PC-9 (cell line): ENCODE data around the gene VWA5B2. TPM values are rescaled to one million over a fixed set of nuclear protein-coding genes. Genes with fewer than 3 reads are reported as not detected.
A peak's percentile ranks its signal among the peaks of the same experiment; 100 is the strongest.
"Not testable (repeated sequence)": the region's sequence is repeated elsewhere in the genome, so short reads cannot be mapped to it uniquely, and the experiment has no call there.

Source experiments
- BruUV-seq: library from RNA; stranded (reverse); fragments of 400-500 nt; replicated peaks from 2 replicates; lab custom pipeline; 2021; lab: Mats Ljungman, UMichigan
- CTCF ChIA-PET: fragments of 300-600 bp; sonication (Branson Sonifier 250); formaldehyde crosslinking; loops from one replicate; lab custom pipeline; 2022; ENCODE audit warnings: antibody characterized with exemption; lab: Charles Lee
- POLR2A ChIA-PET: fragments of 300-600 bp; sonication (Branson Sonifier 250); formaldehyde crosslinking; loops from one replicate; lab custom pipeline; 2022; ENCODE audit warnings: antibody characterized with exemption; ENCODE audit not compliant: unreplicated experiment; lab: Charles Lee
- DNase-seq, 2 experiments: peaks; one replicate each; pipeline versions ENCODE4 v3.0.0 to v3.0.0-alpha.2; 2015 to 2022; ENCODE audit warnings: mixed read lengths in 1 of 2
- H2AFZ ChIP-seq: fragments of 200-600 bp; sonication (generic); 2 replicates; pipeline ENCODE4 v1.8.1; 2017; ENCODE audit warnings: antibody characterized with exemption
- H3F3A ChIP-seq: fragments of 200-600 bp; sonication (generic); 2 replicates; pipeline ENCODE4 v1.8.1; 2017; ENCODE audit warnings: antibody characterized with exemption, mild to moderate bottlenecking, low read depth; ENCODE audit not compliant: insufficient read depth
- H3K27ac ChIP-seq: fragments of 200-600 bp; sonication (generic); 2 replicates; pipeline ENCODE4 v1.6.1; 2016; ENCODE audit warnings: mixed run types
- H3K27me3 ChIP-seq: fragments of 200-600 bp; sonication (generic); 2 replicates; pipeline ENCODE4 v1.6.1; 2016; ENCODE audit warnings: low read depth, mixed run types; ENCODE audit not compliant: insufficient read depth
- H3K36me3 ChIP-seq: fragments of 200-600 bp; sonication (generic); 2 replicates; pipeline ENCODE4 v1.6.1; 2016; ENCODE audit warnings: low read depth, mixed run types
- H3K4me1 ChIP-seq: fragments of 200-600 bp; sonication (generic); replicated peaks from 2 replicates; pipeline ENCODE4 v1.6.1; 2016; ENCODE audit warnings: mixed run types; ENCODE audit not compliant: insufficient read depth
- H3K4me2 ChIP-seq: fragments of 200-600 bp; sonication (generic); 2 replicates; pipeline ENCODE4 v1.6.1; 2017; ENCODE audit warnings: mixed run types
- H3K4me3 ChIP-seq: fragments of 200-600 bp; sonication (generic); 2 replicates; pipeline ENCODE4 v1.6.1; 2016; ENCODE audit warnings: mixed run types
- H3K79me2 ChIP-seq: fragments of 200-600 bp; sonication (generic); 2 replicates; pipeline ENCODE4 v1.6.1; 2017; ENCODE audit warnings: low read depth, mixed run types
- H3K9me2 ChIP-seq: fragments of 200-600 bp; sonication (generic); 2 replicates; pipeline ENCODE4 v1.8.1; 2017; ENCODE audit warnings: mild to moderate bottlenecking; ENCODE audit not compliant: insufficient read depth
- H3K9me3 ChIP-seq: fragments of 200-600 bp; sonication (generic); 2 replicates; pipeline ENCODE4 v1.8.1; 2016; ENCODE audit warnings: low read depth; ENCODE audit not compliant: insufficient read depth
- H4K20me1 ChIP-seq: fragments of 200-600 bp; sonication (generic); 2 replicates; pipeline ENCODE4 v1.8.1; 2017; ENCODE audit not compliant: insufficient read depth
- EZH2 ChIP-seq: fragments of 200-600 bp; sonication (generic); IDR thresholded peaks from 2 replicates; pipeline ENCODE4 v1.8.0; 2017; ENCODE audit warnings: antibody characterized with exemption, low read depth
- intact Hi-C: fragments of 100-400 bp; cut with micrococcal nuclease; formaldehyde crosslinking; loops from one replicate; pipeline ENCODE4 v1.10.0; 2022; ENCODE audit not compliant: unreplicated experiment
- total RNA-seq: library from RNA; stranded (reverse); gene quantifications from 2 replicates; pipeline ENCODE4 v1.2.3, GENCODE V29; 2021
- TF ChIP-seq, protein P1 (sequence below): fragments of 200-600 bp; sonication (generic); conservative IDR thresholded peaks from 2 replicates; pipeline ENCODE4 v1.6.1; 2017; ENCODE audit warnings: mixed run types, antibody characterized with exemption, mild to moderate bottlenecking, moderate library complexity

The VWA5B2 gene
- total RNA-seq, 1 experiment from 2014 or later = 0.76 TPM

- intact Hi-C loops = loop anchor here (2.0 kb wide), 1 partner anchor 37 kb away; the partner anchor contains the start of gene PSMD2
- no peak for DNase-seq
- peak overlapping the region; percentile 96 for H2AFZ ChIP-seq
These were observed 32.7 kb downstream of the VWA5B2 start for GRCh38 chr3:184261854-184262763.

DNA sequence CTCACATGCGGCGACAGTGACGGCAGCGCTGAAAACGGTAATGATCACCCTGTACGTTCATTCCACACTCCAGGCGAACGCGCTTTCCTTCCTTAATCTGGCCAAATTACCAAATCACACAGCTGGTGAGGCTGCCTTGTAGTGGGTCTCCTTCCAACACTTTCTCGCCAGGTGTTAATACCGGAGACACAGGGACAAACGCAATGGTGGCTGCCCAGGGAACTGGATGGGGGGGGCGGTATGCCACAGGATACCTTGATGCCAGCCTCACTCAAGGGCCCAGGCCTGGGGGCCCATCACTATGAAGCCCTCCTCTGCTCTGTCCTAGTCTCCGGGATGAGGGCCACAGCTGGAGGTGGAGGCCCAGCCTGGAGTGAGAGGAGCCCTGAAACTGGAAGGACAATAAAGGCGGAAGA lies 33.4 kb downstream of the VWA5B2 start:
- Histone ChIP-seq H2AFZ (peak overlapping the region; percentile 96; the same call in 1 of the 2 replicates), H3K9me2 (no peaks in the 10 kb centered on the region), H3K27ac (no peak overlapping the region), H3K27me3 (no peaks in the 10 kb centered on the region), H3K4me1 (peaks cover 15% of the 10 kb centered on the region; the same call in 1 of the 2 replicates), H3K4me2 (peak overlapping the region; percentile 94), H4K20me1 (no peaks in the 10 kb centered on the region), H3K4me3 (peak overlapping the region; percentile 64), H3K9me3 (0 out of 2 replicates have a peak, but pooled peaks cover 3% of the 10 kb centered on the region), H3K36me3 (no peaks in the 10 kb centered on the region), H3K79me2 (peaks cover 7% of the 10 kb centered on the region; the same call in 1 of the 2 replicates), H3F3A (peaks cover 28% of the 10 kb centered on the region; the same call in 1 of the 2 replicates)
- intact Hi-C loops = no loop called here
- no peak for DNase-seq
- POLR2A ChIA-PET = interaction anchor here (0.6 to 0.7 kb wide), 2 partner anchors 13 to 17 kb away, joined by 13 to 22 read pairs; no protein-coding TSS in a partner anchor
- no TSS peak for BruUV-seq
- TF ChIP-seq, protein P1, sequence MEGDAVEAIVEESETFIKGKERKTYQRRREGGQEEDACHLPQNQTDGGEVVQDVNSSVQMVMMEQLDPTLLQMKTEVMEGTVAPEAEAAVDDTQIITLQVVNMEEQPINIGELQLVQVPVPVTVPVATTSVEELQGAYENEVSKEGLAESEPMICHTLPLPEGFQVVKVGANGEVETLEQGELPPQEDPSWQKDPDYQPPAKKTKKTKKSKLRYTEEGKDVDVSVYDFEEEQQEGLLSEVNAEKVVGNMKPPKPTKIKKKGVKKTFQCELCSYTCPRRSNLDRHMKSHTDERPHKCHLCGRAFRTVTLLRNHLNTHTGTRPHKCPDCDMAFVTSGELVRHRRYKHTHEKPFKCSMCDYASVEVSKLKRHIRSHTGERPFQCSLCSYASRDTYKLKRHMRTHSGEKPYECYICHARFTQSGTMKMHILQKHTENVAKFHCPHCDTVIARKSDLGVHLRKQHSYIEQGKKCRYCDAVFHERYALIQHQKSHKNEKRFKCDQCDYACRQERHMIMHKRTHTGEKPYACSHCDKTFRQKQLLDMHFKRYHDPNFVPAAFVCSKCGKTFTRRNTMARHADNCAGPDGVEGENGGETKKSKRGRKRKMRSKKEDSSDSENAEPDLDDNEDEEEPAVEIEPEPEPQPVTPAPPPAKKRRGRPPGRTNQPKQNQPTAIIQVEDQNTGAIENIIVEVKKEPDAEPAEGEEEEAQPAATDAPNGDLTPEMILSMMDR = no peak
- TF ChIP-seq EZH2 = no peak
- CTCF ChIA-PET = interaction anchor here (0.6 to 0.7 kb wide), 3 partner anchors 11 to 135 kb away, joined by 3 to 6 read pairs (median 6); no protein-coding TSS in a partner anchor

More at GRCh38 chr3:184261854-184262763, 32.7 kb downstream of the VWA5B2 start:
- TF ChIP-seq EZH2 = no peak
- TF ChIP-seq, protein P1 = no peak
- BruUV-seq = no TSS peak
- Histone ChIP-seq H3K4me2 (peak overlapping the region; percentile 94), H3K4me1 (peaks cover 15% of the 10 kb centered on the region; the same call in 1 of the 2 replicates), H4K20me1 (no peaks in the 10 kb centered on the region), H3K36me3 (no peaks in the 10 kb centered on the region), H3K27ac (no peak overlapping the region), H3K27me3 (no peaks in the 10 kb centered on the region), H3K9me2 (no peaks in the 10 kb centered on the region), H3F3A (peaks cover 28% of the 10 kb centered on the region; the same call in 1 of the 2 replicates), H3K9me3 (no peaks in the 10 kb centered on the region), H3K4me3 (peak overlapping the region; percentile 64), H3K79me2 (peaks cover 7% of the 10 kb centered on the region; the same call in 1 of the 2 replicates)
- POLR2A ChIA-PET = interaction anchor here (0.6 to 0.7 kb wide), 5 partner anchors 12 to 566 kb away, joined by 3 to 23 read pairs (median 13); partner anchors contain the start of gene CHRD
- CTCF ChIA-PET = interaction anchor here (0.5 to 0.7 kb wide), 5 partner anchors 11 to 220 kb away, joined by 3 to 6 read pairs (median 6); no protein-coding TSS in a partner anchor

DNA sequence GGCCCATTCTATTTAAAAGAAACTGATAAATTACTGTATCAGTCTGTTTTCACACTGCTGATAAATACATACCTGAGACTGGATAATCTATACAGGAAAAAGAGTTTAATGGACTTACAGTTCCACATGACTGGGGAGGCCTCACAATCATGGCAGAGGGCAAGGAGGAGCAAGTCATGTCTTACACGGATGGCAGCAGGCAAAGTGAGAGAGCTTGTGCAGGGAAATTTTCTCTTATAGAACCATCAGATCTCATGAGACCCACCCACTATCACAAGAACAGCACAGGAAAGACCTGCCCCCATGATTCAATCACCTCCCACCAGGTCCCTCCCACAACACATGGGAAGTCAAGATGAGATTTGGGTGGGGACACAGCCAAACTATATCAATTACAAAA lies 37.9 kb downstream of the VWA5B2 start:
- POLR2A ChIA-PET = interaction anchor here (0.7 kb wide), 1 partner anchor 1546 kb away, joined by 6 read pairs; no protein-coding TSS in a partner anchor
- H3K9me3 ChIP-seq, H3K4me2 ChIP-seq, H3K79me2 ChIP-seq, H3K9me2 ChIP-seq, H3K4me3 ChIP-seq, H2AFZ ChIP-seq, BruUV-seq, intact Hi-C loops, DNase-seq, CTCF ChIA-PET, H4K20me1 ChIP-seq, H3K27ac ChIP-seq, H3K4me1 ChIP-seq, H3K36me3 ChIP-seq, H3K27me3 ChIP-seq: not testable (repeated sequence)
- H3F3A ChIP-seq = peaks cover 12% of the 10 kb centered on the region; the same call in 1 of the 2 replicates
